ENCODE results near the gene FBXL7.

The FBXL7 gene

DNA sequence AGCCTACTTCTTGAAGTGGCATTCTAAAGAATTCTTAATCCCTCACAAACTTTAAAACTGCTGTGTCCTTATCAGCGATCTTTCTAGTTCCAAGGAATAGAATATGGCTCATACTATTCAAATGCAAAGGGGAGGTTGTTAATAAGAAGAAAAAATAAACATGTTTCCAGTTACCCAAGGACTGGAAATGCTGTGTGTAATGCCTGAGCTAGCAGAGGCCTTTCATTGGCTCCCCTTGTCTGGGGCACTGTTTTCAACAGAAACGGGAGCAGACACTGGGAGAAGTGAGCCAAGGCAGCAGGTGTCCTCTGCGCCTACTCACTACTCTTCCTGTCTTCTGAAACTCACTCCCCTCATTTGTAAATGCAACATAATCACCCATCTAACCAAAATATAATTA, 426.6 kb downstream of the FBXL7 start:
- DNase-seq: no peak

DNA sequence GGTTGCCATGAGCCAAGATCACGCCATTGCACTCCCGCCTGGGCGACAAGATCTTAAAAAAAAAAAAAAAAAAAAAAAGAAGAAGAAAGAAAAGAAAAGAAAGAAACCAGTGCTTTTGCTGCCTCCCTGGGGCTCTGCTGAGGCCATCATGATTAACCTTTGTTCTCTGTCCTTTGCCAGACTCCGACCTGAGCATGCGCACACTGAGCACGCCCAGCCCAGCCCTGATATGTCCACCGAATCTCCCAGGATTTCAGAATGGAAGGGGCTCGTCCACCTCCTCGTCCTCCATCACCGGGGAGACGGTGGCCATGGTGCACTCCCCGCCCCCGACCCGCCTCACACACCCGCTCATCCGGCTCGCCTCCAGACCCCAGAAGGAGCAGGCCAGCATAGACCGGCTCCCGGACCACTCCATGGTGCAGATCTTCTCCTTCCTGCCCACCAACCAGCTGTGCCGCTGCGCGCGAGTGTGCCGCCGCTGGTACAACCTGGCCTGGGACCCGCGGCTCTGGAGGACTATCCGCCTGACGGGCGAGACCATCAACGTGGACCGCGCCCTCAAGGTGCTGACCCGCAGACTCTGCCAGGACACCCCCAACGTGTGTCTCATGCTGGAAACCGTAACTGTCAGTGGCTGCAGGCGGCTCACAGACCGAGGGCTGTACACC, 427.9 kb downstream of the FBXL7 start:
- DNase-seq: no peak

- DNase-seq: no peak
Observed at GRCh38 chr5:15929611-15930263, 429.8 kb downstream of the FBXL7 start.

DNA sequence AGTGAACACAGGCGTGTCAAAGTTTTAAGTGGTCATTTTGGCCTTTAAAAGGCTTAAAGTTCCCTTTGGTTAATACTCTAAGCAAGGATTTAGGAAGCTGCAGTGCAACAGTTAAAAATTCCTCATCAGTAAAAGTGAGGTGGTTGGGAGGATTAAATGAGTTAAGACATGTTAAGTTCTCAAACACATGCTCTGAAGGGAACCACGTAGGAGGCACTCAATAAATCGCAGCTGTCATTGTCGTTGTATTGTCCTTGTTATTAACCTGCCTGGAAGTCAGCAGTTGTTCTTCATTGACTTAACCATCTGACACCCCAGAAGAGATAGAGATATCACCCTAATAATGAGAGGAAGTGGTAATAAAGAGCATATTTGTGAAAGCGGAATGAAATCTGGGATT, 432.1 kb downstream of the FBXL7 start:
- DNase-seq: no peak

DNA sequence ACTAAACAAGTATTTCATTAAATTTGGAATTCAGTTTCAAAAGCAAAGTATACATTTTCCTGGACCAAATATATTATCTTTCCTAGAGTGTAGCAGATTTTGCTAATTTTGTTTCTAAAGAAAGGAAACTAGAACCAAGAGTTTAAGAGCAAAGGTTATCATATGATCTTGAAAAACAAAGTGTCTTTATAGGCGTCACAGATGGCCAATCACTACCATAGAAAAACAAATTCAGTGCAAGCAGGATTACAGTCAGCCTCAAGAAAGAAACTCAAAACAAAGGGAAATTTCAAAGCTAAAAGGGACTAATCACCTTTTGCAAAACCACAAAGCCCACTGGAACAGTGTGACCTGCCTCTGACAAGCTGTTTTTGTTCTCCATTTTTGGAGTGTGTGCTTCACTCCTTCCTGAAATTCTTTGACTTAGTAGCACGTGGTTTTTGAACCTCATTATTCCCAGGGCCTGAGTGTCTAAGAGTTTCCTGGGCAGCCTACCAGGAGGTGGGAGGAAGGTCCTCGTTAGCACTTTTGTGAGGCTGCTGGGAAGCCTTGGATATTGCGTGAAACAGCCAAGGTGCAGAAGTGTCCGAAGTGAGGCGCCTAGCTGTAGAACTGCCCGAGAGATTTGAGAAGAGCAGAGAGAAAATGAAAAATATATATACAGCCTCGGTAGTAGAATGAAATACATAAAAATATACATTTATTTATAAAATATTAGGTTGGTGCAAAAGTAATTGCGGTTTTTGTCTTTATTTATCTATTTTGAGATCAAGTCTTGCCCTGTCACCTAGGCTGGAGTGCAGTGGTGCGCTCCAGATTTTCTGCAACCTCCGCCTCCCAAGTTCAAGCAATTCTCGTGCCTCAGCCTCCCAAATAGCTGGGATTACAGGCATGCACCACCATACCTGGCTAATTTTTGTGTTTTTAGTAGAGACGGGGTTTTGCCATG, 433.6 kb downstream of the FBXL7 start:
- no peak for DNase-seq

DNA sequence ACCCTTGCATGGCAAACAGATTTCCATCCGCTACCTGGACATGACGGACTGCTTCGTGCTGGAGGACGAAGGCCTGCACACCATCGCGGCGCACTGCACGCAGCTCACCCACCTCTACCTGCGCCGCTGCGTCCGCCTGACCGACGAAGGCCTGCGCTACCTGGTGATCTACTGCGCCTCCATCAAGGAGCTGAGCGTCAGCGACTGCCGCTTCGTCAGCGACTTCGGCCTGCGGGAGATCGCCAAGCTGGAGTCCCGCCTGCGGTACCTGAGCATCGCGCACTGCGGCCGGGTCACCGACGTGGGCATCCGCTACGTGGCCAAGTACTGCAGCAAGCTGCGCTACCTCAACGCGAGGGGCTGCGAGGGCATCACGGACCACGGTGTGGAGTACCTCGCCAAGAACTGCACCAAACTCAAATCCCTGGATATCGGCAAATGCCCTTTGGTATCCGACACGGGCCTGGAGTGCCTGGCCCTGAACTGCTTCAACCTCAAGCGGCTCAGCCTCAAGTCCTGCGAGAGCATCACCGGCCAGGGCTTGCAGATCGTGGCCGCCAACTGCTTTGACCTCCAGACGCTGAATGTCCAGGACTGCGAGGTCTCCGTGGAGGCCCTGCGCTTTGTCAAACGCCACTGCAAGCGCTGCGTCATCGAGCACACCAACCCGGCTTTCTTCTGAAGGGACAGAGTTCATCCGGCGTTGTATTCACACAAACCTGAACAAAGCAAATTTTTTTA, 436.7 kb downstream of the FBXL7 start:
- no peak for DNase-seq

- no peak for DNase-seq
Observed at GRCh38 chr5:15937708-15938107, 437.7 kb downstream of the FBXL7 start.

- no peak for DNase-seq
Observed at GRCh38 chr5:15938186-15938585, 438.2 kb downstream of the FBXL7 start.

DNA sequence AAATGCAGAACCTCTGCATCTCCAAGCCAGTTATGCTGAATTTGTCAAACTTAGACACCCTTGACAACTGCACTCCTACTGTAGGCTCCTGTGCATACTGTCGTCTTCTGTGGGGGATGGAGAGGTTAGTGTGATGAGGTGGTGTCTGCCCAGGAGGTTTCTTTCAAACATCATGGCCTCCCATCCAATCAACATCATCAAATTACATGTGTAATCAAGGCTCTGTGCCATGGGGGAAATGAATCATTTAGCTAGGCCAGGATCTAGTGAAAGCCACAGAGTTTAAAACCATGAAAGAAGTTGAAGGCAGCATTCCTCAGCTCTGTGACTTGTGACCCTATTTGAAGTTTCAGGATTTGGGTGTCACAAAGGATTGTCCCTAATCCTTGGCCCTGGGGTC, 439.0 kb downstream of the FBXL7 start:
- DNase-seq: no peak

GRCh38 chr5:15940905-15941304, 440.9 kb downstream of the FBXL7 start:
- no peak for DNase-seq

DNA sequence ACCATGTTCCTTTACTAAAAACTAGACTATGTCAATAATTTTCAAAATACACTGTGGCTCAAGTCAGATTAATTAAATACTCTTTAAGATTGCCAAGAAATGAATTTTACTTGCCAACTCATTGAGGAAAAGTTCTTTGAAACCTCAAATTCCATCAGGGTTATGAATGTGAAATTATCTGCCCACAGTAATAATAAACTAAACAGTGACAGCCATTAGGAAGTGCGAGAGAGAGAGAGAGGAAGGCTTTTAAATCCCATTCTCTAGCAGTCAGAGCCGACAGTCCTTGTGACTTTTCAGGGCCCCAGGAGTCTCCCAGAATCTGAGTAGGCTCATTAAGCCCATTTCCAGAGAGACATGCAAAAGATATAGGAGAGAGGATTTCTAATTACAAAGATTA, 443.5 kb downstream of the FBXL7 start:
- DNase-seq: no peak

DNA sequence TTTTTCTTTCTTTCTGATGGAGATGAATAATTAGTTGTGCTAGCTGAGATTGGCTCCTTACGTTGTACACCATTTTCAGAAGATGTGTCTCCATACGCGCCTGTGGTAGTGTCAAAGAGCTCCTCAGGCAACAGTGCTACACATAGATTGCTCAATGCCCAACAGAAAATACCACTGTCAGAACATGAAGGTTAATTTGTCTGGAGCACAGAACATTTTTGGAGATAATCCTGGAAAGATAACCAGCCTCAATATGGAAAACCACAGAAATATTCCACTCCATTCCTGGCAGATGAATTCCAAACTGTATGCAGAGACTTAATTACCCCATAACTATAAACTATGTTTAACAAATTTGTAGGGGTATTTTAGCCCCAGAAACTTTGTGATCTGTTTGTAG, 446.0 kb downstream of the FBXL7 start:
- no peak for DNase-seq

DNA sequence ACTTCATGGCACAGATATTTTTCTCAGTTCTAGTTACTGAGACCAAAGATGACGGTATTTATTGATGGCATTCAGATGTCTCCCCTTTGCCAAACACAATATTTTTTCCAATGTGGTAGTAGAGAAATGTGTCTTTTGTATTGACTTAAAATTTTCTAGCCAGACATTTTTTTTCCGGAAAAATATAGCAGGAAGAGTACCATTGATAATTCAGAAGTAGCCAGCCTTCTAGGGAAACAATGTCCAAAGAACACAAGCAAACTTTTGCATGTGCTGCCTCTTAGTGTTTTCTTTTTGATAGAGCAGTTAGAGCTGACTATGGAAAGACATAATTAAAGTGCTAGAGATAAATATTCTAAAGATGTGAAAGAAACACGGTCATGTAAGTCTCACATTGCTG, 448.2 kb downstream of the FBXL7 start:
- DNase-seq: no peak

GRCh38 chr5:15951126-15951525, 451.1 kb downstream of the FBXL7 start:
- DNase-seq: no peak

GRCh38 chr5:15951550-15951949, 451.6 kb downstream of the FBXL7 start:
- DNase-seq: no peak

DNA sequence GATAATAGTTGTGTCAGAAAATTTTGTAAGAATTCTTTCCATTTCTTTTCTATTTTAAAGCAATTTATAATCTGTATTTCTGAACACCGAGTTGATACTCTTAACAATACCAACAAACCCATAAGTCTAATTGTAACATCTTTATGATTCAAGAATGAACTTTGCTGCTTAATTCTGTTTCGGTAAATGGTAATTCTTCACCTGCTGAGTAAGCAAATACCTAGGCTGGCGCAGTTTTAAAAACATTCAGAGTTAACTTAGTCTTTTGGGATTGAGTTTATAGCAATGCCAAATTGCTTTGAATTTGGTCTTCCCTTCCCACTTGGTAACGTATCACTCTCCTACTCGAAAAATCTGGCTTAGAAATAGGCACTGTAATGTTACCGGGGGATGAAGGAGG, 456.6 kb downstream of the FBXL7 start:
- no peak for DNase-seq

DNA sequence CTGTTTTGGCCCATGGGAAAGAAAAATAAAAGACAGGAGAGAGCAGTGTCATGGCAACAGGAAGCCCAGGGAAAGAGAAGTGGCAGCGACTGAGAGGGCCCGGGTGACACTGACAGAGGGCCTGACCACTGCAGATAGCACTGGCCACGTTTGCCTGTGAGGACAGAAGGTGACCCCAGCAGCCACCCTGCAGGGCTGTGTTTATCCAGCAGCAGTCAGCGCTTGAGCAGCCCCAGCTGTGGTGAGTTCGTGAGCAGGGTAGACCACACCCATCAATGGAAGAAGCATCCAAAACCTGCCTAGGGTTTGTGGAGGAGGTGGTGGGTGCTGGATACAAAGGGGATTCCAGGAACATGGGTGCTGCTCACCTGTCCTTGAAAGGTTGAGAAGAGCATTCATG, 457.1 kb downstream of the FBXL7 start:
- DNase-seq: no peak

- DNase-seq: no peak
Observed at GRCh38 chr5:15959370-15960164, 459.6 kb downstream of the FBXL7 start.

- no peak for DNase-seq
Observed at GRCh38 chr5:15966066-15966640, 466.2 kb downstream of the FBXL7 start.

- DNase-seq: no peak
Observed at GRCh38 chr5:15966651-15967050, 466.7 kb downstream of the FBXL7 start.

DNA sequence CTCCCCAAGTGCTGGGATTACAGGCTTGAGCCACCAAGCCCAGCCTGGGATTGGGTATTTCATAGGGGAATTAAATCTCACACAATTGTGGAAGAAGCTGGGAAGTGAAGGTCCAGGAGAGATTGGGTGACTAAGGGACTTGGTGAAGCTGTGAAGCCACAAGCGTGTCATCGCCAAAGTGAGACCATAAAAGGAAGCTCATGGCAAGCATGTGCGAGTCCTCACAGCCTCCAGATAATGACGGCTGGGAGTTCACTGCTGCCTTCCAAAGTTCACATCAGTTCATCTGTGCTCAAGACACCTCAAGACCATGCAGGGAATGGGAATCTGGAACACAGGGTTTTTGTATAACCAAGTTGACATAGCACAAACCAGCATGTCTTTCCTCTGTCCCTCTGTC, 469.0 kb downstream of the FBXL7 start:
- no peak for DNase-seq

GRCh38 chr5:15977851-15978250, 477.9 kb downstream of the FBXL7 start:
- no peak for DNase-seq

All from stimulated activated CD4-positive, alpha-beta T cell treated with anti-CD3 and anti-CD28 coated beads, Interleukin-1b, Interleukin-23, amount 100 ng/mL, for 48 hours (primary cell).